Measurements from ENCODE around the gene TEX13C. TPM values are rescaled to one million over a fixed set of nuclear protein-coding genes. Genes with fewer than 3 reads are reported as not detected.

TEX13C gene
- total and polyA plus RNA-seq, 2 experiments from 2014 or later, result 0.07 TPM; not detected in 1

DNA sequence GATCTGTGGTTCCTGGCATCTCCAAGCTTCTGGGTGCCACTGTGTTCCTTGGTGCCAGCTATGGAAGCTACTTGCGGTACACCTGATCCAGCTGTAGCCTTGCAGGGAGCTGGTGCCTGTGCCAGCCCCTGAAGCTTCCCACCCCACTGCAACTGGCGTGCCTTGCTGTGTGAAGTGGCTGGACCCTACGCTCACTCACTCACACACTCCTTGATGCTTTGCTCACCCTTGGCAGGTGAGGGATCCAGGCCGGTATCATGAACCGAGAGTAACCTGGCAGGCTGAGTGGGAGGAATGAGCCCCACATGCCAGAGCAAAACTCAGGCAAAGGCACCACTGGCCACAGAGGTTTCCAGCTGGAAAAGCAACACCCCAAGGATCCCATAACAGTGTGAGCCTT is 31.3 kb upstream of the TEX13C start:
- TF ChIP-seq, protein P1, sequence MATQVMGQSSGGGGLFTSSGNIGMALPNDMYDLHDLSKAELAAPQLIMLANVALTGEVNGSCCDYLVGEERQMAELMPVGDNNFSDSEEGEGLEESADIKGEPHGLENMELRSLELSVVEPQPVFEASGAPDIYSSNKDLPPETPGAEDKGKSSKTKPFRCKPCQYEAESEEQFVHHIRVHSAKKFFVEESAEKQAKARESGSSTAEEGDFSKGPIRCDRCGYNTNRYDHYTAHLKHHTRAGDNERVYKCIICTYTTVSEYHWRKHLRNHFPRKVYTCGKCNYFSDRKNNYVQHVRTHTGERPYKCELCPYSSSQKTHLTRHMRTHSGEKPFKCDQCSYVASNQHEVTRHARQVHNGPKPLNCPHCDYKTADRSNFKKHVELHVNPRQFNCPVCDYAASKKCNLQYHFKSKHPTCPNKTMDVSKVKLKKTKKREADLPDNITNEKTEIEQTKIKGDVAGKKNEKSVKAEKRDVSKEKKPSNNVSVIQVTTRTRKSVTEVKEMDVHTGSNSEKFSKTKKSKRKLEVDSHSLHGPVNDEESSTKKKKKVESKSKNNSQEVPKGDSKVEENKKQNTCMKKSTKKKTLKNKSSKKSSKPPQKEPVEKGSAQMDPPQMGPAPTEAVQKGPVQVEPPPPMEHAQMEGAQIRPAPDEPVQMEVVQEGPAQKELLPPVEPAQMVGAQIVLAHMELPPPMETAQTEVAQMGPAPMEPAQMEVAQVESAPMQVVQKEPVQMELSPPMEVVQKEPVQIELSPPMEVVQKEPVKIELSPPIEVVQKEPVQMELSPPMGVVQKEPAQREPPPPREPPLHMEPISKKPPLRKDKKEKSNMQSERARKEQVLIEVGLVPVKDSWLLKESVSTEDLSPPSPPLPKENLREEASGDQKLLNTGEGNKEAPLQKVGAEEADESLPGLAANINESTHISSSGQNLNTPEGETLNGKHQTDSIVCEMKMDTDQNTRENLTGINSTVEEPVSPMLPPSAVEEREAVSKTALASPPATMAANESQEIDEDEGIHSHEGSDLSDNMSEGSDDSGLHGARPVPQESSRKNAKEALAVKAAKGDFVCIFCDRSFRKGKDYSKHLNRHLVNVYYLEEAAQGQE (IDR thresholded peaks at IDR 0.05; ENCODE audit: unreplicated experiment), result no peak
- TF ChIP-seq EZH2phosphoT487 (IDR thresholded peaks at IDR 0.05; ENCODE audit: unreplicated experiment), result no peak
- TF ChIP-seq, protein P2, sequence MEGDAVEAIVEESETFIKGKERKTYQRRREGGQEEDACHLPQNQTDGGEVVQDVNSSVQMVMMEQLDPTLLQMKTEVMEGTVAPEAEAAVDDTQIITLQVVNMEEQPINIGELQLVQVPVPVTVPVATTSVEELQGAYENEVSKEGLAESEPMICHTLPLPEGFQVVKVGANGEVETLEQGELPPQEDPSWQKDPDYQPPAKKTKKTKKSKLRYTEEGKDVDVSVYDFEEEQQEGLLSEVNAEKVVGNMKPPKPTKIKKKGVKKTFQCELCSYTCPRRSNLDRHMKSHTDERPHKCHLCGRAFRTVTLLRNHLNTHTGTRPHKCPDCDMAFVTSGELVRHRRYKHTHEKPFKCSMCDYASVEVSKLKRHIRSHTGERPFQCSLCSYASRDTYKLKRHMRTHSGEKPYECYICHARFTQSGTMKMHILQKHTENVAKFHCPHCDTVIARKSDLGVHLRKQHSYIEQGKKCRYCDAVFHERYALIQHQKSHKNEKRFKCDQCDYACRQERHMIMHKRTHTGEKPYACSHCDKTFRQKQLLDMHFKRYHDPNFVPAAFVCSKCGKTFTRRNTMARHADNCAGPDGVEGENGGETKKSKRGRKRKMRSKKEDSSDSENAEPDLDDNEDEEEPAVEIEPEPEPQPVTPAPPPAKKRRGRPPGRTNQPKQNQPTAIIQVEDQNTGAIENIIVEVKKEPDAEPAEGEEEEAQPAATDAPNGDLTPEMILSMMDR (conservative IDR thresholded peaks at IDR 0.05; ENCODE audit: low read depth in 2 of 2), result no peak
- no peak for TF ChIP-seq STAT1 (IDR thresholded peaks at IDR 0.05; ENCODE audit: unreplicated experiment)
- Mint-ChIP-seq H3K27ac (no peak overlapping the region), H3K9me3 (no peaks in the 10 kb centered on the region; the same call in 2 of the 3 replicates), H3K4me3 (no peak overlapping the region), H3K36me3 (ENCODE audit: low read depth) (no peaks in the 10 kb centered on the region), H3K27me3 (ENCODE audit: insufficient read depth, low read depth, poor library complexity) (no peaks in the 10 kb centered on the region), H3K4me1 (peaks cover 5% of the 10 kb centered on the region; the same call in 1 of the 3 replicates)
- no peaks in the 10 kb centered on the region for H3K36me3 ChIP-seq (ENCODE audit: insufficient read depth)
- H4K20me1 ChIP-seq (replicated peaks; ENCODE audit: insufficient read depth), result no peaks in the 10 kb centered on the region
- no peaks in the 10 kb centered on the region for H3K9me2 ChIP-seq (ENCODE audit: insufficient read depth)
- ATAC-seq (no peak), DNase-seq (ENCODE audit: low spot score) (no peak)
- H3K4me1 ChIP-seq (ENCODE audit: insufficient read depth), result no peaks in the 10 kb centered on the region
- H3K4me2 ChIP-seq, result no peak overlapping the region
- H3F3A ChIP-seq (replicated peaks; ENCODE audit: low read depth), result no peaks in the 10 kb centered on the region
- no peak overlapping the region for H3K27ac ChIP-seq (ENCODE audit: low read depth)
- H3K27me3 ChIP-seq (ENCODE audit: insufficient read depth), result no peaks in the 10 kb centered on the region
- H2AFZ ChIP-seq, result no peak overlapping the region
- H3K79me2 ChIP-seq (replicated peaks; ENCODE audit: insufficient read depth), result no peaks in the 10 kb centered on the region
- no peak overlapping the region for H3K4me3 ChIP-seq

DNA sequence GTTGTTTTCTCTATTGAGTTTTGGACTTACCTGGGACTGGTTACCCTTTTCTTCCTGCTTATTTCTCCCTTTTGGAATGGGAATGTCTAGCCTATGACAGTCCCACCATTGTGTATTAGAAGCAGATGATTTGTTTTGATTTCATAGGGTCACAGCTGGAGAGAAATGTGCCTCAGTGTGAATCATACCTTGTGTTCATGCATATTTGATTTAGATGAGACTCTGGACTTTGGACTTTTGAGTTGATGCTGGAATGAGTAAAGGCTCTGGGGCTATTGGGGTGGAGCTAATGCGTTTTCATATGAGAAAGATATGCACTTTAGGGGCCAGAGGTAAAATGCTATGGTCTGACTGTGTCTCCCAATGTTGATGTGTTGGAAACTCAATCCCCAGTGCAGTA is 30.5 kb upstream of the TEX13C start:
- Histone ChIP-seq H3K79me2 (replicated peaks; ENCODE audit: insufficient read depth) (no peaks in the 10 kb centered on the region), H3F3A (replicated peaks; ENCODE audit: low read depth) (no peaks in the 10 kb centered on the region), H3K9me2 (ENCODE audit: insufficient read depth) (no peaks in the 10 kb centered on the region), H3K27ac (ENCODE audit: low read depth) (no peak overlapping the region), H2AFZ (no peak overlapping the region), H3K27me3 (ENCODE audit: insufficient read depth) (no peaks in the 10 kb centered on the region), H4K20me1 (replicated peaks; ENCODE audit: insufficient read depth) (no peaks in the 10 kb centered on the region), H3K4me2 (no peak overlapping the region), H3K36me3 (ENCODE audit: insufficient read depth) (no peaks in the 10 kb centered on the region), H3K4me1 (ENCODE audit: insufficient read depth) (no peaks in the 10 kb centered on the region), H3K4me3 (no peak overlapping the region)
- no peaks in the 10 kb centered on the region for H3K36me3 Mint-ChIP-seq (ENCODE audit: low read depth)
- peaks cover 5% of the 10 kb centered on the region; the same call in 1 of the 3 replicates for H3K4me1 Mint-ChIP-seq
- no peak overlapping the region for H3K4me3 Mint-ChIP-seq
- no peak for DNase-seq (ENCODE audit: low spot score)
- no peaks in the 10 kb centered on the region; the same call in 2 of the 3 replicates for H3K9me3 Mint-ChIP-seq
- no peak overlapping the region for H3K27ac Mint-ChIP-seq
- no peak for ATAC-seq
- H3K27me3 Mint-ChIP-seq (ENCODE audit: insufficient read depth, low read depth, poor library complexity), result no peaks in the 10 kb centered on the region
- TF ChIP-seq ZNF114 (CRISPR knock-in tag; IDR thresholded peaks at IDR 0.05) (no peak), ZNF331 (CRISPR knock-in tag; IDR thresholded peaks at IDR 0.05; ENCODE audit: low read depth) (no peak), JUNB (IDR thresholded peaks at IDR 0.05; ENCODE audit: unreplicated experiment) (no peak), NANOG (IDR thresholded peaks at IDR 0.05; ENCODE audit: borderline replicate concordance) (no peak), EZH2 (IDR thresholded peaks at IDR 0.05; ENCODE audit: low read depth, unreplicated experiment) (no peak), STAT1 (IDR thresholded peaks at IDR 0.05; ENCODE audit: unreplicated experiment) (no peak), EZH2phosphoT487 (IDR thresholded peaks at IDR 0.05; ENCODE audit: unreplicated experiment) (no peak)
- TF ChIP-seq, protein P3, sequence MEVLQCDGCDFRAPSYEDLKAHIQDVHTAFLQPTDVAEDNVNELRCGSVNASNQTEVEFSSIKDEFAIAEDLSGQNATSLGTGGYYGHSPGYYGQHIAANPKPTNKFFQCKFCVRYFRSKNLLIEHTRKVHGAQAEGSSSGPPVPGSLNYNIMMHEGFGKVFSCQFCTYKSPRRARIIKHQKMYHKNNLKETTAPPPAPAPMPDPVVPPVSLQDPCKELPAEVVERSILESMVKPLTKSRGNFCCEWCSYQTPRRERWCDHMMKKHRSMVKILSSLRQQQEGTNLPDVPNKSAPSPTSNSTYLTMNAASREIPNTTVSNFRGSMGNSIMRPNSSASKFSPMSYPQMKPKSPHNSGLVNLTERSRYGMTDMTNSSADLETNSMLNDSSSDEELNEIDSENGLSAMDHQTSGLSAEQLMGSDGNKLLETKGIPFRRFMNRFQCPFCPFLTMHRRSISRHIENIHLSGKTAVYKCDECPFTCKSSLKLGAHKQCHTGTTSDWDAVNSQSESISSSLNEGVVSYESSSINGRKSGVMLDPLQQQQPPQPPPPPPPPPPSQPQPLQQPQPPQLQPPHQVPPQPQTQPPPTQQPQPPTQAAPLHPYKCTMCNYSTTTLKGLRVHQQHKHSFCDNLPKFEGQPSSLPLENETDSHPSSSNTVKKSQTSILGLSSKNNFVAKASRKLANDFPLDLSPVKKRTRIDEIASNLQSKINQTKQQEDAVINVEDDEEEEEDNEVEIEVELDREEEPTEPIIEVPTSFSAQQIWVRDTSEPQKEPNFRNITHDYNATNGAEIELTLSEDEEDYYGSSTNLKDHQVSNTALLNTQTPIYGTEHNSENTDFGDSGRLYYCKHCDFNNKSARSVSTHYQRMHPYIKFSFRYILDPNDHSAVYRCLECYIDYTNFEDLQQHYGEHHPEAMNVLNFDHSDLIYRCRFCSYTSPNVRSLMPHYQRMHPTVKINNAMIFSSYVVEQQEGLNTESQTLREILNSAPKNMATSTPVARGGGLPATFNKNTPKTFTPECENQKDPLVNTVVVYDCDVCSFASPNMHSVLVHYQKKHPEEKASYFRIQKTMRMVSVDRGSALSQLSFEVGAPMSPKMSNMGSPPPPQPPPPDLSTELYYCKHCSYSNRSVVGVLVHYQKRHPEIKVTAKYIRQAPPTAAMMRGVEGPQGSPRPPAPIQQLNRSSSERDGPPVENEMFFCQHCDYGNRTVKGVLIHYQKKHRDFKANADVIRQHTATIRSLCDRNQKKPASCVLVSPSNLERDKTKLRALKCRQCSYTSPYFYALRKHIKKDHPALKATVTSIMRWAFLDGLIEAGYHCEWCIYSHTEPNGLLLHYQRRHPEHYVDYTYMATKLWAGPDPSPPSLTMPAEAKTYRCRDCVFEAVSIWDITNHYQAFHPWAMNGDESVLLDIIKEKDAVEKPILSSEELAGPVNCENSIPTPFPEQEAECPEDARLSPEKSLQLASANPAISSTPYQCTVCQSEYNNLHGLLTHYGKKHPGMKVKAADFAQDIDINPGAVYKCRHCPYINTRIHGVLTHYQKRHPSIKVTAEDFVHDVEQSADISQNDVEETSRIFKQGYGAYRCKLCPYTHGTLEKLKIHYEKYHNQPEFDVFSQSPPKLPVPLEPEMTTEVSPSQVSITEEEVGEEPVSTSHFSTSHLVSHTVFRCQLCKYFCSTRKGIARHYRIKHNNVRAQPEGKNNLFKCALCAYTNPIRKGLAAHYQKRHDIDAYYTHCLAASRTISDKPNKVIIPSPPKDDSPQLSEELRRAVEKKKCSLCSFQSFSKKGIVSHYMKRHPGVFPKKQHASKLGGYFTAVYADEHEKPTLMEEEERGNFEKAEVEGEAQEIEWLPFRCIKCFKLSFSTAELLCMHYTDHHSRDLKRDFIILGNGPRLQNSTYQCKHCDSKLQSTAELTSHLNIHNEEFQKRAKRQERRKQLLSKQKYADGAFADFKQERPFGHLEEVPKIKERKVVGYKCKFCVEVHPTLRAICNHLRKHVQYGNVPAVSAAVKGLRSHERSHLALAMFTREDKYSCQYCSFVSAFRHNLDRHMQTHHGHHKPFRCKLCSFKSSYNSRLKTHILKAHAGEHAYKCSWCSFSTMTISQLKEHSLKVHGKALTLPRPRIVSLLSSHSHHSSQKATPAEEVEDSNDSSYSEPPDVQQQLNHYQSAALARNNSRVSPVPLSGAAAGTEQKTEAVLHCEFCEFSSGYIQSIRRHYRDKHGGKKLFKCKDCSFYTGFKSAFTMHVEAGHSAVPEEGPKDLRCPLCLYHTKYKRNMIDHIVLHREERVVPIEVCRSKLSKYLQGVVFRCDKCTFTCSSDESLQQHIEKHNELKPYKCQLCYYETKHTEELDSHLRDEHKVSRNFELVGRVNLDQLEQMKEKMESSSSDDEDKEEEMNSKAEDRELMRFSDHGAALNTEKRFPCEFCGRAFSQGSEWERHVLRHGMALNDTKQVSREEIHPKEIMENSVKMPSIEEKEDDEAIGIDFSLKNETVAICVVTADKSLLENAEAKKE (CRISPR knock-in tag; IDR thresholded peaks at IDR 0.05), result no peak
